Measurements from ENCODE around the gene MEX3C. TPM values are rescaled to one million over a fixed set of nuclear protein-coding genes. Genes with fewer than 3 reads are reported as not detected.

The MEX3C gene
- total RNA-seq, 1 experiment from 2014 or later = 15.8 TPM

GRCh38 chr18:51168026-51168742, 29.3 kb downstream of the MEX3C start:
- no peaks in the 10 kb centered on the region for H3K9me3 ChIP-seq (ENCODE audit: low read length)
- DNase-seq (no peak), ATAC-seq (no peak)
- H3F3A ChIP-seq (ENCODE audit: low read length, unreplicated experiment) = no peaks in the 10 kb centered on the region
- BruUV-seq (replicated peaks) = no TSS peak
- POLR2A ChIA-PET (ENCODE audit: unreplicated experiment) = no interaction called here
- H3K79me2 ChIP-seq (ENCODE audit: low read length) = no peaks in the 10 kb centered on the region
- H3K4me3 ChIP-seq (ENCODE audit: low read length) = no peak overlapping the region
- H3K9ac ChIP-seq (ENCODE audit: low read length) = no peak overlapping the region
- H3K27ac ChIP-seq (ENCODE audit: low read length) = no peak overlapping the region
- no peaks in the 10 kb centered on the region for H3K9me2 ChIP-seq (replicated peaks; ENCODE audit: low read length)
- H2AFZ ChIP-seq (ENCODE audit: low read length) = no peak overlapping the region
- CTCF ChIA-PET = no interaction called here
- TF ChIP-seq EZH2phosphoT487 (IDR thresholded peaks at IDR 0.05; ENCODE audit: borderline replicate concordance, low read length) (no peak), CTCF (conservative IDR thresholded peaks at IDR 0.05; ENCODE audit: low read depth, low read length) (no peak), EZH2 (IDR thresholded peaks at IDR 0.05; ENCODE audit: low read length, unreplicated experiment) (no peak)
- no peak overlapping the region for H3K4me2 ChIP-seq (ENCODE audit: low read length)
- intact Hi-C loops (cut with micrococcal nuclease) = no loop called here
- no peaks in the 10 kb centered on the region for H4K20me1 ChIP-seq (ENCODE audit: low read length)
- no peaks in the 10 kb centered on the region for H3K4me1 ChIP-seq (ENCODE audit: insufficient read depth, low read length)
- H3K27me3 ChIP-seq (ENCODE audit: low read length) = no peaks in the 10 kb centered on the region
- no peaks in the 10 kb centered on the region for H3K36me3 ChIP-seq (ENCODE audit: low read depth, low read length)

- ChIA-PET CTCF (no interaction called here), POLR2A (ENCODE audit: unreplicated experiment) (no interaction called here)
- BruUV-seq (replicated peaks) = no TSS peak
- ATAC-seq (no peak), DNase-seq (no peak)
- H3F3A ChIP-seq (ENCODE audit: low read length, unreplicated experiment) = no peaks in the 10 kb centered on the region
- no peaks in the 10 kb centered on the region for H4K20me1 ChIP-seq (ENCODE audit: low read length)
- H3K4me3 ChIP-seq (ENCODE audit: low read length) = no peak overlapping the region
- no peak for TF ChIP-seq EZH2 (IDR thresholded peaks at IDR 0.05; ENCODE audit: low read length, unreplicated experiment)
- no peaks in the 10 kb centered on the region for H3K27me3 ChIP-seq (ENCODE audit: low read length)
- no peak overlapping the region for H3K9ac ChIP-seq (ENCODE audit: low read length)
- H3K79me2 ChIP-seq (ENCODE audit: low read length) = no peaks in the 10 kb centered on the region
- no peaks in the 10 kb centered on the region for H3K9me2 ChIP-seq (replicated peaks; ENCODE audit: low read length)
- H3K4me1 ChIP-seq (ENCODE audit: insufficient read depth, low read length) = no peaks in the 10 kb centered on the region
- H3K4me2 ChIP-seq (ENCODE audit: low read length) = no peak overlapping the region
- H2AFZ ChIP-seq (ENCODE audit: low read length) = no peak overlapping the region
- no peaks in the 10 kb centered on the region for H3K9me3 ChIP-seq (ENCODE audit: low read length)
- H3K36me3 ChIP-seq (ENCODE audit: low read depth, low read length) = no peaks in the 10 kb centered on the region
- no peak overlapping the region for H3K27ac ChIP-seq (ENCODE audit: low read length)
- intact Hi-C loops (cut with micrococcal nuclease) = no loop called here
These were observed 32.2 kb downstream of the MEX3C start for GRCh38 chr18:51165296-51165695.

- H4K20me1 ChIP-seq (ENCODE audit: low read length) = no peaks in the 10 kb centered on the region
- H3K27ac ChIP-seq (ENCODE audit: low read length) = no peak overlapping the region
- POLR2A ChIA-PET (ENCODE audit: unreplicated experiment) = no interaction called here
- H3K36me3 ChIP-seq (ENCODE audit: low read depth, low read length) = no peaks in the 10 kb centered on the region
- no peaks in the 10 kb centered on the region for H3F3A ChIP-seq (ENCODE audit: low read length, unreplicated experiment)
- CTCF ChIA-PET = no interaction called here
- BruUV-seq (replicated peaks) = no TSS peak
- ATAC-seq = no peak
- no peak for TF ChIP-seq CTCF (conservative IDR thresholded peaks at IDR 0.05; ENCODE audit: low read depth, low read length)
- no peak for TF ChIP-seq EZH2 (IDR thresholded peaks at IDR 0.05; ENCODE audit: low read length, unreplicated experiment)
- no peak for TF ChIP-seq EZH2phosphoT487 (IDR thresholded peaks at IDR 0.05; ENCODE audit: borderline replicate concordance, low read length)
- no peaks in the 10 kb centered on the region for H3K27me3 ChIP-seq (ENCODE audit: low read length)
- H3K79me2 ChIP-seq (ENCODE audit: low read length) = no peaks in the 10 kb centered on the region
- H3K9ac ChIP-seq (ENCODE audit: low read length) = no peak overlapping the region
- H3K9me3 ChIP-seq (ENCODE audit: low read length) = no peaks in the 10 kb centered on the region
- no peaks in the 10 kb centered on the region for H3K4me1 ChIP-seq (ENCODE audit: insufficient read depth, low read length)
- no peak for DNase-seq
- H3K9me2 ChIP-seq (replicated peaks; ENCODE audit: low read length) = no peaks in the 10 kb centered on the region
- H3K4me3 ChIP-seq (ENCODE audit: low read length) = no peak overlapping the region
- no peak overlapping the region for H2AFZ ChIP-seq (ENCODE audit: low read length)
- intact Hi-C loops (cut with micrococcal nuclease) = no loop called here
- H3K4me2 ChIP-seq (ENCODE audit: low read length) = no peak overlapping the region
These were observed 32.7 kb downstream of the MEX3C start for GRCh38 chr18:51164761-51165281.
